IMR-90 (cell line): ENCODE measurements around the gene TMC8.

Experiments
- BHLHE40 ChIP-seq: fragments of 150-350 bp; IDR thresholded peaks from 2 replicates; pipeline ENCODE4 v1.6.1; 2016; ENCODE audit warnings: mild to moderate bottlenecking, low read depth, low read length
- CEBPB ChIP-seq: IDR thresholded peaks from 2 replicates; pipeline ENCODE4 v1.6.1; 2012; ENCODE audit warnings: low read depth, low read length, improper control_type of control experiment
- CHD1 ChIP-seq: IDR thresholded peaks from 2 replicates; pipeline ENCODE4 v1.6.1; 2012; ENCODE audit warnings: low read depth, low read length, improper control_type of control experiment
- MAZ ChIP-seq: IDR thresholded peaks from 2 replicates; pipeline ENCODE4 v1.6.1; 2012; ENCODE audit warnings: low read depth, mild to moderate bottlenecking, low read length, improper control_type of control experiment, moderate library complexity, borderline replicate concordance
- MXI1 ChIP-seq: IDR thresholded peaks from 2 replicates; pipeline ENCODE4 v1.6.1; 2012; ENCODE audit warnings: low read depth, mild to moderate bottlenecking, low read length, moderate library complexity, borderline replicate concordance
- NFE2L2 ChIP-seq: fragments of 150-350 bp; IDR thresholded peaks from 2 replicates; pipeline ENCODE4 v1.6.1; 2016; ENCODE audit warnings: low read depth, mild to moderate bottlenecking, low read length
- POLR2A ChIP-seq: IDR thresholded peaks from 2 replicates; pipeline ENCODE4 v1.6.1; 2012; ENCODE audit warnings: mild to moderate bottlenecking, low read depth, low read length
- RAD21 ChIP-seq: IDR thresholded peaks from 2 replicates; pipeline ENCODE4 v1.6.1; 2012; ENCODE audit warnings: low read length, improper control_type of control experiment
- RCOR1 ChIP-seq: IDR thresholded peaks from 2 replicates; pipeline ENCODE4 v1.6.1; 2012; ENCODE audit warnings: mild to moderate bottlenecking, low read length, improper control_type of control experiment; ENCODE audit not compliant: insufficient replicate concordance
- RFX5 ChIP-seq: IDR thresholded peaks from 2 replicates; pipeline ENCODE4 v1.8.0; 2012; ENCODE audit warnings: low read depth, mild to moderate bottlenecking, low read length, moderate library complexity
- SMC3 ChIP-seq: fragments of 150-350 bp; IDR thresholded peaks from 2 replicates; pipeline ENCODE4 v1.6.1; 2016; ENCODE audit warnings: low read depth, mild to moderate bottlenecking, antibody characterized with exemption, low read length, moderate library complexity
- TF ChIP-seq, protein P1 (sequence below): conservative IDR thresholded peaks from 2 replicates; pipeline ENCODE4 v1.5.1; 2012; ENCODE audit warnings: mild to moderate bottlenecking, low read depth, low read length, improper control_type of control experiment
- TF ChIP-seq, protein P2 (sequence below): fragments of 150-350 bp; IDR thresholded peaks from 2 replicates; pipeline ENCODE4 v1.6.1; 2017; ENCODE audit warnings: mild to moderate bottlenecking, antibody characterized with exemption, low read length, low read depth

DNA sequence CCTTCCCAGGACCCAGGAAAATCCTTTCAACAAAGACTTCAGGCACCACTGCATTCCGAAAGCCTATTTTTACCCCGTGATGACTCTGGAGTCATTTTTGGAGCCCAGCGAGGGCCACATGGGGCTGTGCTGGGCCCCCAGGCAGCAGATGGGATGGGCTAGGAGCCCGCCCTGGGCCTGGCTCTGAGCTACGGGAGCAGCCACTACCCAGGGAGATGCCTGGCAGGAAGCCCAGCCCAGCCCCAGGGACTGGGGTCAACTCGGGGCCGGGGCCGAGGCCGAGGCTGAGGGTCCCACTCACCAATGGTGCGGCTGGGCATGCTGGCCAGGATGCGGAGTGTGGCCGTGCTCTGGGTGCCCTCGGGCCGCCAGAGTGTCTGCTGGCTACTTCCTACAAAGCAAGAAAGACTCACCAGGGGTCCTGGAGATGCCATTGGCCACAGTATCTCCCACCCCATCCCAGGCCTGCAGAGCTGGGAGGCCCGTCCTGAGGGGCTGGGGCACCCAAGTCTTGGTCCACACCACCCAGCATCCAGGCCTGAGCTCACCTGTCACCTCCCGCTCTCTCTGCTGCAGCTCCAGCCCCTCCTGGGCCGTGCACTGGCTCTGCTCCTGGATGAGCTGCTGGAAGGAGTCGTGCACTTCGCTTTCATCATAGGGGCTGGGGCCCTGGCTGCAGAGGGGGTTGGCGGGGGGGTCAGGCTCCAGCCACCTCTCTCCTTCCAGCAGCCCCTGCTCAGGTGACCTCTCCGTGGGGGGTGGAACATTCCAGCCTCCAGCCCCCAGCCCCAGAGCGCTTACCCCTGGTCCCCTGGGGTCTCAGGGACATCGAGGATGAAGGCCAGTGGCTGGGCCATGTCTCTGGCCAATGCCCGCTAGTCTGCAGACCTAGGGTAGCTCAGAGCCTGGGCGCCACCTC is 4.3 kb upstream of the TMC8 start:
- TF ChIP-seq, protein P1, sequence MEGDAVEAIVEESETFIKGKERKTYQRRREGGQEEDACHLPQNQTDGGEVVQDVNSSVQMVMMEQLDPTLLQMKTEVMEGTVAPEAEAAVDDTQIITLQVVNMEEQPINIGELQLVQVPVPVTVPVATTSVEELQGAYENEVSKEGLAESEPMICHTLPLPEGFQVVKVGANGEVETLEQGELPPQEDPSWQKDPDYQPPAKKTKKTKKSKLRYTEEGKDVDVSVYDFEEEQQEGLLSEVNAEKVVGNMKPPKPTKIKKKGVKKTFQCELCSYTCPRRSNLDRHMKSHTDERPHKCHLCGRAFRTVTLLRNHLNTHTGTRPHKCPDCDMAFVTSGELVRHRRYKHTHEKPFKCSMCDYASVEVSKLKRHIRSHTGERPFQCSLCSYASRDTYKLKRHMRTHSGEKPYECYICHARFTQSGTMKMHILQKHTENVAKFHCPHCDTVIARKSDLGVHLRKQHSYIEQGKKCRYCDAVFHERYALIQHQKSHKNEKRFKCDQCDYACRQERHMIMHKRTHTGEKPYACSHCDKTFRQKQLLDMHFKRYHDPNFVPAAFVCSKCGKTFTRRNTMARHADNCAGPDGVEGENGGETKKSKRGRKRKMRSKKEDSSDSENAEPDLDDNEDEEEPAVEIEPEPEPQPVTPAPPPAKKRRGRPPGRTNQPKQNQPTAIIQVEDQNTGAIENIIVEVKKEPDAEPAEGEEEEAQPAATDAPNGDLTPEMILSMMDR: no peak
- TF ChIP-seq RFX5: no peak
- TF ChIP-seq BHLHE40: no peak
- no peak for TF ChIP-seq RAD21
- TF ChIP-seq POLR2A: no peak
- TF ChIP-seq NFE2L2: no peak
- no peak for TF ChIP-seq CHD1
- TF ChIP-seq CEBPB: no peak
- no peak for TF ChIP-seq SMC3
- no peak for TF ChIP-seq MAZ
- no peak for TF ChIP-seq RCOR1
- TF ChIP-seq, protein P2, sequence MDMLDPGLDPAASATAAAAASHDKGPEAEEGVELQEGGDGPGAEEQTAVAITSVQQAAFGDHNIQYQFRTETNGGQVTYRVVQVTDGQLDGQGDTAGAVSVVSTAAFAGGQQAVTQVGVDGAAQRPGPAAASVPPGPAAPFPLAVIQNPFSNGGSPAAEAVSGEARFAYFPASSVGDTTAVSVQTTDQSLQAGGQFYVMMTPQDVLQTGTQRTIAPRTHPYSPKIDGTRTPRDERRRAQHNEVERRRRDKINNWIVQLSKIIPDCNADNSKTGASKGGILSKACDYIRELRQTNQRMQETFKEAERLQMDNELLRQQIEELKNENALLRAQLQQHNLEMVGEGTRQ: no peak
- TF ChIP-seq MXI1: no peak
